Dendritic cell treated with granulocyte-macrophage colony-stimulating factor and Interleukin-4, amounts not matched to agents 40 ng/mL and 50 ng/mL, for 4 days (primary cell): Measurements from ENCODE around the gene PLEKHG5.
"Not testable (repeated sequence)": the region's sequence is repeated elsewhere in the genome, so short reads cannot be mapped to it uniquely, and the experiment has no call there.

Source experiments
- H3K27ac Mint-ChIP-seq: one replicate; pipeline ENCODE4 v1.8.0; 2022; ENCODE audit warnings: mild to moderate bottlenecking, mixed read lengths
- H3K27me3 Mint-ChIP-seq: one replicate; pipeline ENCODE4 v1.8.0; 2022; ENCODE audit warnings: mild to moderate bottlenecking, mixed read lengths
- H3K36me3 Mint-ChIP-seq: one replicate; pipeline ENCODE4 v1.8.0; 2022; ENCODE audit warnings: low read depth, mixed read lengths
- H3K4me1 Mint-ChIP-seq: one replicate; pipeline ENCODE4 v1.8.0; 2022; ENCODE audit warnings: low read depth, mixed read lengths
- H3K4me3 Mint-ChIP-seq: one replicate; pipeline ENCODE4 v1.8.0; 2022; ENCODE audit warnings: mild to moderate bottlenecking, moderate library complexity, mixed read lengths
- H3K9me3 Mint-ChIP-seq: one replicate; pipeline ENCODE4 v1.8.0; 2022; ENCODE audit warnings: mixed read lengths
- intact Hi-C: fragments of 100-400 bp; cut with micrococcal nuclease; formaldehyde crosslinking; loops from one replicate; pipeline ENCODE4 v1.15.0; 2022

PLEKHG5 gene

GRCh38 chr1:6496890-6497214 lies 5.4 kb upstream of the PLEKHG5 start:
- Mint-ChIP-seq H3K27me3 (peaks cover 79% of the 10 kb centered on the region), H3K4me3 (peak overlapping the region; percentile 53), H3K9me3 (no peaks in the 10 kb centered on the region), H3K4me1 (peaks cover 53% of the 10 kb centered on the region), H3K36me3 (no peaks in the 10 kb centered on the region), H3K27ac (no peak overlapping the region)
- intact Hi-C loops, result no loop called here

DNA sequence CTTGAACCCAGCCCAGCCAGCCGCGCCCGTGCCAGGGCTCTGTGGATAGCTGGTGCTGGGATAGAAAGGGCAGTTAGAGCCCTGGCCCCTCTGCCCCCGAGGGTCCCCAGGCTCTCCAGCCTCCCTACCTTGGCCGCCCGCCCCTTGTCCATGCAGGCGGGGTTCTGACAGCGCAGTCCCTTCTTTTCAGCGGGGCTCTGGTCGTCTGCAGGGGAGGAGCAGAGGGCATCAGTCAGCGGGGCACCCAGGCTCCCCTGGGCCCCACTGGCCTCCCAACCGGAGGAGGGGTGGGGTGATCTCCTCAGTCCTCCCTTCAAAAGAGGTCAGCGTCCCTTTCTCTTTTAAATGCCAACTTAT lies 4.9 kb upstream of the PLEKHG5 start:
- Mint-ChIP-seq H3K27me3 (peaks cover 81% of the 10 kb centered on the region), H3K27ac (no peak overlapping the region), H3K4me1 (peaks cover 53% of the 10 kb centered on the region), H3K9me3 (no peaks in the 10 kb centered on the region), H3K4me3 (peak overlapping the region; percentile 53), H3K36me3 (no peaks in the 10 kb centered on the region)
- intact Hi-C loops, result no loop called here

DNA sequence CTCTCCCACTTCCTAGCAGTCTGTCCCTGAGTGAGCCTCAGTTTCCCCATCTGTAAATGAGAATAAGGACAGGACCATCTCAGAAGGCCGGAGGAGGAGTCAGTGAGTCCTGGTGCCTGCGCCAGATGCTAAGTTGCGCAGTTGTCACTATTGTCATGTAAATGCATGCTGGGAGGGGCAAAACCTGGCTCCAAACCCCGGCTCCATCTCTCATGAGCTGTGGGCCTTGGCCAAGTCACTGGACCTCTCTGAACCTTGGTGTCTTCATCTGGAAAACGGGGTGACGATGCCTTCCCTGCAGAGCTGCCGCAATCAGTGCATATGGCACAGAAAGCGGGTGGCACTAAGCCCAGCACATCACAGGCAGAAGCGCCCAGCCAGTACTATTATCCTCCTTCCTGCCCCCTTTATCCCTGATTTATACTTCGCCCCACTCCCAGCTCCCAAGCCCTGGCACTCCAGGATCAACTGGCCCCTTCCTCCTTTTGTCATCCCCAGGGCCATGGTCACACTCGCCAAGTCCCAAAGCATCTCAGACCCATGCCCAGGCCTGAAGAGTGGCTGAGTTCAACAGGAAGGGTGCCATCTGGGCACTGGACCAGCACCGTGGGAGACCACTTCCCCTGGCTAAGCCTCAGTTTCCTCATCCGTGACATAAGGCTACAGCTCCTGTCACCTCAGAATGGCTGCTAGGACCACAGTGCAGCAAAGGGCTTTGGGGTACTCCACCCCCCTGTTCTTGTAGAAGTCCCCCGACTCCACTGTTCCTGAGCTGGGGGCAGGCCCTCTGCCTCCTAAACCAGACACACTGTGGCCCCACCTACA lies 4.3 kb upstream of the PLEKHG5 start:
- H3K4me3 Mint-ChIP-seq, result no peak overlapping the region
- H3K27me3 Mint-ChIP-seq, result peaks cover 83% of the 10 kb centered on the region
- H3K9me3 Mint-ChIP-seq, result no peaks in the 10 kb centered on the region
- intact Hi-C loops, result no loop called here
- H3K4me1 Mint-ChIP-seq, result peaks cover 52% of the 10 kb centered on the region
- no peak overlapping the region for H3K27ac Mint-ChIP-seq
- no peaks in the 10 kb centered on the region for H3K36me3 Mint-ChIP-seq

DNA sequence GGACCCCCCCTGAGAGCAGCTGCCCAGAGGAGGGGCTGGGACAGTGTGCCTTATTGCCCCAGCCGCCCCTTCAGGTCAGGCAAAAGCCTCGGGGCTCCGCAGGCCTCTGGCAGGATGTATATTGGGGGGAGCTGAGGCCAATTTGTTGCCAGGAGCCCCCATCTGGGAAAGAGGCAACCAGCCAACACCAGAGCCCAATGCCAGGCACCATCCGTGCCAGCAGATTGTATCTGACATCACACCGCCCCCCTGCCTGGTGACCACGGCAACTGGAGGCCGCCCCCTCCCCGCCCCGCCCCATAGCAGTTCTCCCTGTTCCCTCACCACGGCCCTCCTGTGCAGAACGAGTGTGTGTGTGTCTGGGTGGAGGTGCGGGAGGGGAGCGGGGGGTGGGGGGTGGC lies 3.6 kb upstream of the PLEKHG5 start:
- Mint-ChIP-seq H3K27ac (no peak overlapping the region), H3K4me3 (no peak overlapping the region), H3K27me3 (peaks cover 84% of the 10 kb centered on the region), H3K9me3 (no peaks in the 10 kb centered on the region), H3K4me1 (peaks cover 54% of the 10 kb centered on the region), H3K36me3 (no peaks in the 10 kb centered on the region)
- intact Hi-C loops, result no loop called here

GRCh38 chr1:6494627-6495026 lies 3.2 kb upstream of the PLEKHG5 start:
- Mint-ChIP-seq H3K9me3 (no peaks in the 10 kb centered on the region), H3K4me1 (peaks cover 58% of the 10 kb centered on the region), H3K27me3 (peaks cover 84% of the 10 kb centered on the region), H3K27ac (no peak overlapping the region), H3K36me3 (no peaks in the 10 kb centered on the region), H3K4me3 (no peak overlapping the region)
- intact Hi-C loops, result no loop called here

DNA sequence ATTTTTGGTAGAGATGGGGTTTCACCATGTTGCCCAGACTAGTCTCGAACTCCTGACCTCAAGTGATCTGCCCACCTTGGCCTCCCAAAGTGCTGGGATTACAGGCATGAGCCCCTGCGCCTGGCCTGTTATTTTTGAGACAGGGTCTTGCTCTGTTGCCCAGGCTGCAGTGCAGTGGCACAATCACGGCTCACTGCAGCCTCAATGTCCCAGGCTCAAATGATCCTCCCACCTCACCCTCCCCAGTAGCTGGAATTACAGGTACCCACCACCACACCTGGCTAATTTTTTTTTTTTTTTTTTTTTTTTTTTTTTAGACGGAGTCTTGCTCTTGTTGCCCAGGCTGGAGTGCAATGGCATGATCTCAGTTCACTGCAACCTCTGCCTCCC lies 2.4 kb upstream of the PLEKHG5 start:
- peaks cover 51% of the 10 kb centered on the region for H3K4me1 Mint-ChIP-seq

DNA sequence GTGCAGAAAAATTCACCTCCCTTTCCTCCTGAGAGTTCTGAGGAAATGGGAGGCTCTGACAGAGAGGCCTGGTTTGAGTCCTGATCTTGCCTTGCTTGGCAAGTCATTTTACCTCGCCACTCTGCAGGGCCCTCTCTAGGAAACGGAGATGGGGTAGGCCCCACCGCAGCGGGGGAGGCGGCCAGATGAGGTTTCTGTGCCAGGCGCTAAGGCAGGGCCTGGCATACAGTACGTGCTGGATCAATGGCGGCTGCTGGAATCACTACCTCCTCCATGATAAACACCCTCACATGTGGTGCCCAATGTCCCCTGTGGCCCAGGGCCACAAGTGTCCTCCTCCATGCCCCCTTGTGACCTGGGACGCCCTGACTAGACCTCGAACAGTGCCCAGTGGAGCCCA lies 499 bp upstream of the PLEKHG5 start:
- Mint-ChIP-seq H3K4me3 (no peak overlapping the region), H3K27ac (peak overlapping the region; percentile 8), H3K9me3 (no peaks in the 10 kb centered on the region), H3K27me3 (peaks cover 86% of the 10 kb centered on the region), H3K36me3 (no peaks in the 10 kb centered on the region), H3K4me1 (peaks cover 37% of the 10 kb centered on the region)
- intact Hi-C loops, result no loop called here

More for the DNA sequence above, 2.4 kb upstream of the PLEKHG5 start:
- H3K36me3 Mint-ChIP-seq, H3K4me3 Mint-ChIP-seq, H3K9me3 Mint-ChIP-seq, H3K27ac Mint-ChIP-seq, intact Hi-C loops: not testable (repeated sequence)
- peaks cover 81% of the 10 kb centered on the region for H3K27me3 Mint-ChIP-seq

- Mint-ChIP-seq H3K27me3 (peaks cover 86% of the 10 kb centered on the region), H3K4me1 (peaks cover 37% of the 10 kb centered on the region), H3K27ac (peak overlapping the region; percentile 8), H3K9me3 (no peaks in the 10 kb centered on the region), H3K36me3 (no peaks in the 10 kb centered on the region), H3K4me3 (no peak overlapping the region)
- intact Hi-C loops, result no loop called here
Measured at GRCh38 chr1:6491081-6491449, 402 bp downstream of the PLEKHG5 start.

- Mint-ChIP-seq H3K4me3 (peak overlapping the region; percentile 54), H3K27me3 (peaks cover 84% of the 10 kb centered on the region), H3K36me3 (no peaks in the 10 kb centered on the region), H3K9me3 (no peaks in the 10 kb centered on the region), H3K27ac (no peak overlapping the region), H3K4me1 (peaks cover 32% of the 10 kb centered on the region)
- intact Hi-C loops, result loop anchor here (1.0 kb wide), 1 partner anchor 156 kb away; no protein-coding TSS in a partner anchor
Measured at GRCh38 chr1:6490181-6491080, 1.0 kb downstream of the PLEKHG5 start.

GRCh38 chr1:6489799-6490180 lies 1.7 kb downstream of the PLEKHG5 start:
- Mint-ChIP-seq H3K9me3 (no peaks in the 10 kb centered on the region), H3K27ac (no peak overlapping the region), H3K27me3 (peaks cover 81% of the 10 kb centered on the region), H3K4me3 (peak overlapping the region; percentile 54), H3K36me3 (no peaks in the 10 kb centered on the region), H3K4me1 (peaks cover 32% of the 10 kb centered on the region)
- intact Hi-C loops, result loop anchor here (1.0 kb wide), 1 partner anchor 157 kb away; no protein-coding TSS in a partner anchor

DNA sequence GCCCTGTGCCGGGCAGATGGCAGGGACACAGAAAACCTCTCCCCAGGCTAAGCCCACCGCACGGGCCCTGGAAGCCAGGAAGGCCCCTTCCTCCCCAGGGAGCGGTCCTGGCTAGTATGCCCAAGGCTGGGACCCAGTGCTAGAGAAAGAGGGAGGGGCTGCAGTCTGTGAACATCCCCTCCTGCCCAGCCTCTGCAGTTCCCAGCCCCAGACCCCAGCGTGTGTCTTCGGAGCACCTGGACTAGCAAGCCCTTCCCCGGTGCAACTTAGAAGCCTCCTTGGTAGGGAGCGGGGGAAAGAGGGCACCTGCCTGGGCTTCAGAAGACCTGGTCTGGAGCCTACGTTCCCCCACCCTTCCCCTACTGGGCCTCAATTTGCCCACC lies 2.1 kb downstream of the PLEKHG5 start:
- intact Hi-C loops, result no loop called here
- Mint-ChIP-seq H3K4me1 (peaks cover 32% of the 10 kb centered on the region), H3K9me3 (no peaks in the 10 kb centered on the region), H3K27ac (no peak overlapping the region), H3K36me3 (no peaks in the 10 kb centered on the region), H3K27me3 (peaks cover 81% of the 10 kb centered on the region), H3K4me3 (no peak overlapping the region)

- Mint-ChIP-seq H3K36me3 (no peaks in the 10 kb centered on the region), H3K4me1 (peaks cover 32% of the 10 kb centered on the region), H3K27me3 (peaks cover 84% of the 10 kb centered on the region), H3K27ac (no peak overlapping the region), H3K4me3 (no peak overlapping the region), H3K9me3 (no peaks in the 10 kb centered on the region)
- intact Hi-C loops, result no loop called here
Measured at GRCh38 chr1:6488602-6489382, 2.7 kb downstream of the PLEKHG5 start.

DNA sequence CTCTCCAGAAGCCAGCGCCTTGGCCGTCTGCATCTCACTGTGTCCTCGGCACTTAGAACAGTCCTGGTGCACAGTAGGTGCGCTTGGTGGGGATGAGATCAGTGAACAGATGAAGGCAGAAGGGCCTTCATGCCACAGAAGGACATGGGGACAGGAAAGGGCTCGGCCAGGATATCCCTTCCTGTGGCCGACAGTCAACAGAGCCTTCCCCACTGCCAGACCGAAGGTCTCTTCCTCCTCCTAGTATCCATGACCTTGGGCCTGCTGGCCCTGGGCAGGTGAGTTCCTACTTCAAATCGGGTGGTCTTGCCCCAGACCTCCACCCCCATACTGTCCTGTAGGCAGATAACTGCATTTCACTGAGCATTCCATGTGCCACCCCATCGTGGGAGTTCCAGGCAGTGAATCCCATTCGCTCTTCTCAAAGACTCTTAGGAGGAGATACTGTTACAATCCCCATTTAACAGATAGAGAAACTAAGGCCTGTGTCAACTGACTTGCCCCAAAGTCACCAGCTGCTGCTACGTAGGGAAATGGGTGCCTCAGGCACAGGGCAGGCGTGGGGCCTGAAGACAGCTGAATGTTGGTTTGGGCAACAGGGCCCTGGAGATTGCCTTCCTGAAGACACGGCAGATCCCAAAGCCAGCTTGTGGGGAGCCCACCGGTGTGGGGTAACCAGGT lies 3.5 kb downstream of the PLEKHG5 start:
- Mint-ChIP-seq H3K9me3 (no peaks in the 10 kb centered on the region), H3K36me3 (no peaks in the 10 kb centered on the region), H3K4me3 (no peak overlapping the region), H3K27ac (no peak overlapping the region), H3K4me1 (peaks cover 27% of the 10 kb centered on the region), H3K27me3 (peaks cover 88% of the 10 kb centered on the region)
- intact Hi-C loops, result no loop called here
